Measurements from ENCODE around the gene MPP7. TPM values are rescaled to one million over a fixed set of nuclear protein-coding genes. Genes with fewer than 3 reads are reported as not detected.

Gene MPP7
- total RNA-seq, 1 donor: 0.43 TPM

- TF ChIP-seq, protein P1, sequence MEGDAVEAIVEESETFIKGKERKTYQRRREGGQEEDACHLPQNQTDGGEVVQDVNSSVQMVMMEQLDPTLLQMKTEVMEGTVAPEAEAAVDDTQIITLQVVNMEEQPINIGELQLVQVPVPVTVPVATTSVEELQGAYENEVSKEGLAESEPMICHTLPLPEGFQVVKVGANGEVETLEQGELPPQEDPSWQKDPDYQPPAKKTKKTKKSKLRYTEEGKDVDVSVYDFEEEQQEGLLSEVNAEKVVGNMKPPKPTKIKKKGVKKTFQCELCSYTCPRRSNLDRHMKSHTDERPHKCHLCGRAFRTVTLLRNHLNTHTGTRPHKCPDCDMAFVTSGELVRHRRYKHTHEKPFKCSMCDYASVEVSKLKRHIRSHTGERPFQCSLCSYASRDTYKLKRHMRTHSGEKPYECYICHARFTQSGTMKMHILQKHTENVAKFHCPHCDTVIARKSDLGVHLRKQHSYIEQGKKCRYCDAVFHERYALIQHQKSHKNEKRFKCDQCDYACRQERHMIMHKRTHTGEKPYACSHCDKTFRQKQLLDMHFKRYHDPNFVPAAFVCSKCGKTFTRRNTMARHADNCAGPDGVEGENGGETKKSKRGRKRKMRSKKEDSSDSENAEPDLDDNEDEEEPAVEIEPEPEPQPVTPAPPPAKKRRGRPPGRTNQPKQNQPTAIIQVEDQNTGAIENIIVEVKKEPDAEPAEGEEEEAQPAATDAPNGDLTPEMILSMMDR (IDR thresholded peaks at IDR 0.05; ENCODE audit: insufficient read depth, low read depth, low read length): no peak
- H3K4me3 ChIP-seq (ENCODE audit: low read depth, low read length): no peak overlapping the region
- DNase-seq (ENCODE audit: low read depth): no peak
Observed at GRCh38 chr10:28284126-28284525, 18.7 kb downstream of the MPP7 start.

GRCh38 chr10:28283251-28283650, 19.6 kb downstream of the MPP7 start:
- TF ChIP-seq, protein P1 (IDR thresholded peaks at IDR 0.05; ENCODE audit: insufficient read depth, low read depth, low read length): no peak
- no peak for DNase-seq (ENCODE audit: low read depth)
- no peak overlapping the region for H3K4me3 ChIP-seq (ENCODE audit: low read depth, low read length)

DNA sequence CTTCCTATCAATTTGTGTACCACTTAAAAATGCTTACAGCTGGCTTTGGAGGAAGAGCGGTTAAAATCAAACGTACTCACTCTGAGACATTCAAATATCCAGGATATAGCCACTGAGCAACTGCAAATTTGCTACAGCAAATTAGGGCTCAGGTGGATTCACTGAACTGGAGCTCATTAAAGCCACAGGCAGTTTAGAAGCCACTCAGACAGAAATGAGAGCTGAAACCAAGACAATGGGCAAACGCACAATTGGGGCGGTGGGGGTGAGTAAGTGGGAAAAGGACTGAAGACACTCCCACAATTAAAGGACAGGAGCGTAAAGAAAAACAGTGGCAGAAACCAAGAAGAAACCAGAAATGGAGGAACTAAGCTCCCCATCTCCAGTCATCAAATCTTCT, 20.5 kb downstream of the MPP7 start:
- no peak overlapping the region for H3K4me3 ChIP-seq (ENCODE audit: low read depth, low read length)
- no peak for DNase-seq (ENCODE audit: low read depth)
- TF ChIP-seq, protein P1 (IDR thresholded peaks at IDR 0.05; ENCODE audit: insufficient read depth, low read depth, low read length): no peak

DNA sequence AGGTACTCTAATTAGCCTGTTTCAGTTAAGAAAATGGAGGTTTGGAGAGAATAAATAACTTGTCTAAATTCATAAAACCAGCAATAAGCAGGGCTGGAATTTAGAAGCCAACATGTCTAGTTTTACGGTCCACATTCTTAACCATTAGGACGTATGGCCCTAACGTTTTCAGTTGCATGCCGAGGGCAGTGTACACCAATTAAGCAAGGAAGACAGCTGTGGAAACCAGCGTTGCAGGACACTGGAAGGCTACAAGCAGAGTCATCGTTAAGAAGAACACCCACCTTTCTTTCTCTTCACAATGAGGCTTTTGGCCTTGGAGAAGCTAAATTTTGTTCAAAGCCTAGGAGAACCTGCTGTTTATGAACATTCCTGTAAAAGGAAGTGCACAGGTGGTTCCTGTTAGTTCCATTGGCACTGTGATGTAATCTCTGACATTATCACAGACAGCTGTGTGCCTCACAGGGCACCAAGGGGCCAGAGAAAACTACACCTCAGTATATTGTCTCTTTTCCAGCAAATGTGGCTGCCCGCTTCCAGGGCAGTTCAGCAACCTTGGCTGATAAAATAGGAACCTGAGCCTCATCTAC, 21.0 kb downstream of the MPP7 start:
- DNase-seq (ENCODE audit: low read depth): no peak
- TF ChIP-seq, protein P1 (IDR thresholded peaks at IDR 0.05; ENCODE audit: insufficient read depth, low read depth, low read length): no peak
- H3K4me3 ChIP-seq (ENCODE audit: low read depth, low read length): no peak overlapping the region

DNA sequence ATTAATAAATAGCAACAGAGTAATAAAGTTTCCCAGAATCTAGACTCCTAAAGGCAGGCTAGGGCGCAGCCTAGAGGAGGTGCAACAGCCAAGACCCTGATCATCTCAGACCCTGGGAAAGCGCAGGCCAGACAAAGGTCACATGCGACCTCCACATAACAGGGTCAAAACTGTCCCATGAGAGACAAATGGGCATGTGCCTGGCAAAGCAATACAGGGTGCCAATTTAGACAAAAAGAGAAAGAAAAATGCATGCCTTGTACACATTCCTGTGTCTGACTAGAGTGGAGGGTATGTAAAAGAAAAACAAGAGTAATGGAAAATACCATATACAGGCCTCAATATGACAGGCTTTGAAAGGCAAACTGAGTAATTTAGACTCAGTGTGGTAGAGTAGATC, 22.2 kb downstream of the MPP7 start:
- TF ChIP-seq, protein P1 (IDR thresholded peaks at IDR 0.05; ENCODE audit: insufficient read depth, low read depth, low read length): no peak
- DNase-seq (ENCODE audit: low read depth): no peak
- no peak overlapping the region for H3K4me3 ChIP-seq (ENCODE audit: low read depth, low read length)

- H3K4me3 ChIP-seq (ENCODE audit: low read depth, low read length): no peak overlapping the region
- TF ChIP-seq, protein P1 (IDR thresholded peaks at IDR 0.05; ENCODE audit: insufficient read depth, low read depth, low read length): no peak
- DNase-seq (ENCODE audit: low read depth): no peak
Observed at GRCh38 chr10:28279878-28280277, 23.0 kb downstream of the MPP7 start.

DNA sequence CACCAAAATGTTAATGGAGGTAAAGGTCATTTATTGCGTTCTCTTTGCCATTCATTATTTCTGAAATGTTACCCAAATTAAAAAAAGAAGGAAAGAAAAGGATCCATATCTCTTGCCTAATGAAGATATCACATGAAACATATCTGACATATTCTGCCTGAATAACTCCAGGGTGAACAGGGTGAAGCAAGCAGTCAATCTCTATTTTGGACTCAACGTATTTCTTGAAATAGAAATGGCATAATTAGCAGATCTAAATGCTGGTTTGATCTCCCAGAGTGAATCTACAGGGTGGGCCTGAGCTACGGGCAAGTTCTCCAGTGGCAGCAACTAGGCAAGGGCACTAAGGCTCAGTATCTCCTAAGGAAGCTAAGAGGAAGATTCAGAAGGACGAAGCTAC, 24.0 kb downstream of the MPP7 start:
- DNase-seq (ENCODE audit: low read depth): no peak

More for the DNA sequence above, 24.0 kb downstream of the MPP7 start:
- H3K4me3 ChIP-seq (ENCODE audit: low read depth, low read length): no peak overlapping the region
- TF ChIP-seq, protein P1 (IDR thresholded peaks at IDR 0.05; ENCODE audit: insufficient read depth, low read depth, low read length): no peak
